CD14-positive monocyte (primary cell): Measurements from ENCODE around the gene ECE2. TPM values are rescaled to one million over a fixed set of nuclear protein-coding genes. Genes with fewer than 3 reads are reported as not detected.

Experiments used
- DNase-seq, 3 donors: peaks; one replicate each; pipeline ENCODE4 v3.0.0-alpha.2; 2011 to 2022
- H2AFZ ChIP-seq: 2 replicates; pipeline ENCODE4 v1.6.0; 2012; ENCODE audit warnings: mild to moderate bottlenecking, low read depth, low read length, inconsistent platforms; ENCODE audit not compliant: insufficient read depth, poor library complexity, severe bottlenecking
- H3K27ac ChIP-seq, 2 donors: 1 replicate in 1 of 2; 2 replicates in 1 of 2; pipeline ENCODE4 v1.5.1; 2012 to 2013; ENCODE audit warnings: low read length in 2 of 2, control low read depth in 1 of 2, inconsistent platforms in 1 of 2, low read depth in 1 of 2, mild to moderate bottlenecking in 1 of 2
- H3K27me3 ChIP-seq, 2 donors: one replicate each; pipeline versions ENCODE4 v1.6.0 to v1.6.1; 2011 to 2013; ENCODE audit warnings: low read length in 2 of 2; ENCODE audit not compliant: control insufficient read depth in 2 of 2, insufficient read depth in 2 of 2
- H3K36me3 ChIP-seq, 2 donors: replicated peaks in 1 of 2; 1 replicate in 1 of 2; 2 replicates in 1 of 2; pipeline versions ENCODE4 v1.5.1 to v1.6.1; 2012 to 2013; ENCODE audit warnings: low read length in 2 of 2, control low read depth in 1 of 2, inconsistent platforms in 1 of 2, mild to moderate bottlenecking in 1 of 2; ENCODE audit not compliant: insufficient read depth in 2 of 2, control insufficient read depth in 1 of 2
- H3K4me1 ChIP-seq, 2 donors: 1 replicate in 1 of 2; 2 replicates in 1 of 2; pipeline versions ENCODE4 v1.5.1 to v1.6.1; 2012 to 2013; ENCODE audit warnings: low read length in 2 of 2, control low read depth in 1 of 2, inconsistent platforms in 1 of 2, mild to moderate bottlenecking in 1 of 2, moderate library complexity in 1 of 2; ENCODE audit not compliant: insufficient read depth in 2 of 2, control insufficient read depth in 1 of 2
- H3K4me2 ChIP-seq: replicated peaks from 2 replicates; pipeline ENCODE3; 2012; ENCODE audit warnings: low read length, moderate library complexity, mild to moderate bottlenecking; ENCODE audit not compliant: poor library complexity, severe bottlenecking; ENCODE audit errors: extremely low read depth
- H3K4me3 ChIP-seq, 3 experiments: fragments of 200-600 bp in 1 of 3; sonication (generic) in 1 of 3; replicated peaks in 1 of 3; 1 replicate in 2 of 3; 2 replicates in 1 of 3; pipeline ENCODE4 v1.5.1; 2011 to 2013; ENCODE audit warnings: low read length in 3 of 3, mild to moderate bottlenecking in 3 of 3, control low read depth in 2 of 3, low read depth in 2 of 3, inconsistent platforms in 1 of 3, moderate library complexity in 1 of 3
- H3K79me2 ChIP-seq: 2 replicates; pipeline ENCODE4 v1.6.0; 2012; ENCODE audit warnings: mild to moderate bottlenecking, control low read depth, inconsistent platforms, low read length, moderate library complexity; ENCODE audit not compliant: insufficient read depth
- H3K9ac ChIP-seq: 2 replicates; pipeline ENCODE4 v1.6.0; 2017; ENCODE audit warnings: low read length, mild to moderate bottlenecking; ENCODE audit not compliant: insufficient read depth, poor library complexity, severe bottlenecking
- H3K9me3 ChIP-seq, 2 donors: replicated peaks in 1 of 2; 1 replicate in 1 of 2; 2 replicates in 1 of 2; pipeline versions ENCODE4 v1.5.1 to v1.6.1; 2012 to 2013; ENCODE audit warnings: low read length in 2 of 2, control low read depth in 1 of 2; ENCODE audit not compliant: control insufficient read depth in 1 of 2, insufficient read depth in 1 of 2
- H4K20me1 ChIP-seq: 2 replicates; pipeline ENCODE4 v1.6.0; 2012; ENCODE audit warnings: mild to moderate bottlenecking, low read length, control low read depth, moderate library complexity; ENCODE audit not compliant: insufficient read depth
- H3K27ac Mint-ChIP-seq, 7 donors: one replicate each; pipeline ENCODE4 v1.8.0; 2020; ENCODE audit warnings: mild to moderate bottlenecking in 7 of 7, mixed read lengths in 7 of 7, moderate library complexity in 6 of 7, inconsistent platforms in 2 of 7
- H3K27me3 Mint-ChIP-seq, 3 donors: one replicate each; pipeline ENCODE4 v1.8.0; 2021 to 2022; ENCODE audit warnings: low read depth in 3 of 3, mild to moderate bottlenecking in 3 of 3, mixed read lengths in 3 of 3, moderate library complexity in 3 of 3, inconsistent platforms in 1 of 3
- H3K36me3 Mint-ChIP-seq, 2 donors: one replicate each; pipeline ENCODE4 v1.8.0; 2020; ENCODE audit warnings: mixed read lengths in 2 of 2, inconsistent platforms in 1 of 2, mild to moderate bottlenecking in 1 of 2
- H3K4me1 Mint-ChIP-seq: one replicate; pipeline ENCODE4 v1.8.0; 2020; ENCODE audit warnings: mild to moderate bottlenecking, mixed read lengths
- H3K4me3 Mint-ChIP-seq, 2 donors: one replicate each; pipeline ENCODE4 v1.8.0; 2020; ENCODE audit warnings: mild to moderate bottlenecking in 2 of 2, mixed read lengths in 2 of 2, moderate library complexity in 1 of 2
- H3K9me3 Mint-ChIP-seq, 7 donors: one replicate each; pipeline ENCODE4 v1.8.0; 2020 to 2022; ENCODE audit warnings: mixed read lengths in 7 of 7, mild to moderate bottlenecking in 6 of 7, moderate library complexity in 6 of 7, inconsistent platforms in 2 of 7
- WGBS: methylation state at CpG from one replicate; pipeline ENCODE4 v1.1.5; 2013; ENCODE audit warnings: missing lambda C conversion rate; ENCODE audit not compliant: insufficient coverage; 5-methylcytosine and 5-hydroxymethylcytosine counted together
- intact Hi-C, 2 donors: fragments of 100-400 bp; cut with micrococcal nuclease; formaldehyde crosslinking; loops; one replicate each; pipeline versions ENCODE4 v1.15.0 to v1.15.1; 2023
- polyA plus RNA-seq, 3 donors: library from polyadenylated mRNA; depleted of rRNA in 1 of 3; unstranded in 2 of 3; stranded (reverse) in 1 of 3; fragments of 300-500 nt in 2 of 3; fragments of >200 nt in 1 of 3; fragmentation: Illumina TruSeq in 2 of 3; gene quantifications; 1 replicate in 2 of 3; 2 replicates in 1 of 3; pipeline ENCODE4 v1.2.3, GENCODE V29; 2012 to 2021
- TF ChIP-seq, protein P1 (sequence below): fragments of 200-600 bp; IDR thresholded peaks from one replicate; pipeline ENCODE4 v1.8.0; 2022; ENCODE audit warnings: antibody characterized with exemption, mild to moderate bottlenecking

ECE2 gene
- polyA plus RNA-seq, 3 donors: not detected

DNA sequence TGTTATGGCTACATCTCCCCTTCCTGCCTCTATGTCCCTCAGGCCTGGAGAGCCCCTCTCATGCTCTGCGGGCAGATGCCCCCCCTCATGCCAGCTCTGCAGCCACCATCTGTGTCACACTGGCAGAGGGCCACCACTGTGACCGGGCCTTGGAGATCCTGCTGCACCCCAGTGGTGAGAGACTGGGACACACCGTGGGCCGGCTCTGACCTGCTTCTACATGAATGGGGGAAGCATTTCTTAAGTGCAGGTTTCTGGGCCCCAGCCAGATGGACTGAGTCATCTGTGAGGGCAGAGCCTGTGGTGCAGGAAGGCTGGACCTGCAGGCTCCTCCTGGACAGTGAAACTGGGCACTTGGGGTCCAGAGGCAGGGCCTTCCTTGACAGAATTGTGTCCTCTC, 41.6 kb upstream of the ECE2 start:
- Mint-ChIP-seq H3K4me1 (peaks cover 6% of the 10 kb centered on the region), H3K4me3 (no peak overlapping the region), H3K36me3 (no peaks in the 10 kb centered on the region), H3K9me3 (peaks cover 0 to 8% (median 6%) of the 10 kb centered on the region in 7 donors), H3K27ac (no peak overlapping the region), H3K27me3 (peaks cover 34 to 46% (median 35%) of the 10 kb centered on the region in 3 donors)
- Histone ChIP-seq H4K20me1 (no peaks in the 10 kb centered on the region), H3K9ac (no peak overlapping the region), H3K9me3 (peaks cover 0 to 9% of the 10 kb centered on the region in 2 donors), H3K27me3 (peaks cover 30 to 37% of the 10 kb centered on the region in 2 donors), H3K4me2 (no peak overlapping the region), H3K27ac (no peak overlapping the region), H2AFZ (no peak overlapping the region), H3K4me1 (peaks cover 4 to 7% of the 10 kb centered on the region in 2 donors), H3K79me2 (no peaks in the 10 kb centered on the region), H3K36me3 (no peaks in the 10 kb centered on the region), H3K4me3 (no peak overlapping the region)
- intact Hi-C loops: no loop called here
- TF ChIP-seq, protein P1, sequence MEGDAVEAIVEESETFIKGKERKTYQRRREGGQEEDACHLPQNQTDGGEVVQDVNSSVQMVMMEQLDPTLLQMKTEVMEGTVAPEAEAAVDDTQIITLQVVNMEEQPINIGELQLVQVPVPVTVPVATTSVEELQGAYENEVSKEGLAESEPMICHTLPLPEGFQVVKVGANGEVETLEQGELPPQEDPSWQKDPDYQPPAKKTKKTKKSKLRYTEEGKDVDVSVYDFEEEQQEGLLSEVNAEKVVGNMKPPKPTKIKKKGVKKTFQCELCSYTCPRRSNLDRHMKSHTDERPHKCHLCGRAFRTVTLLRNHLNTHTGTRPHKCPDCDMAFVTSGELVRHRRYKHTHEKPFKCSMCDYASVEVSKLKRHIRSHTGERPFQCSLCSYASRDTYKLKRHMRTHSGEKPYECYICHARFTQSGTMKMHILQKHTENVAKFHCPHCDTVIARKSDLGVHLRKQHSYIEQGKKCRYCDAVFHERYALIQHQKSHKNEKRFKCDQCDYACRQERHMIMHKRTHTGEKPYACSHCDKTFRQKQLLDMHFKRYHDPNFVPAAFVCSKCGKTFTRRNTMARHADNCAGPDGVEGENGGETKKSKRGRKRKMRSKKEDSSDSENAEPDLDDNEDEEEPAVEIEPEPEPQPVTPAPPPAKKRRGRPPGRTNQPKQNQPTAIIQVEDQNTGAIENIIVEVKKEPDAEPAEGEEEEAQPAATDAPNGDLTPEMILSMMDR: no peak
- no peak for DNase-seq
- WGBS: 44% methylated on average over 2 of the region's 4 CpGs

DNA sequence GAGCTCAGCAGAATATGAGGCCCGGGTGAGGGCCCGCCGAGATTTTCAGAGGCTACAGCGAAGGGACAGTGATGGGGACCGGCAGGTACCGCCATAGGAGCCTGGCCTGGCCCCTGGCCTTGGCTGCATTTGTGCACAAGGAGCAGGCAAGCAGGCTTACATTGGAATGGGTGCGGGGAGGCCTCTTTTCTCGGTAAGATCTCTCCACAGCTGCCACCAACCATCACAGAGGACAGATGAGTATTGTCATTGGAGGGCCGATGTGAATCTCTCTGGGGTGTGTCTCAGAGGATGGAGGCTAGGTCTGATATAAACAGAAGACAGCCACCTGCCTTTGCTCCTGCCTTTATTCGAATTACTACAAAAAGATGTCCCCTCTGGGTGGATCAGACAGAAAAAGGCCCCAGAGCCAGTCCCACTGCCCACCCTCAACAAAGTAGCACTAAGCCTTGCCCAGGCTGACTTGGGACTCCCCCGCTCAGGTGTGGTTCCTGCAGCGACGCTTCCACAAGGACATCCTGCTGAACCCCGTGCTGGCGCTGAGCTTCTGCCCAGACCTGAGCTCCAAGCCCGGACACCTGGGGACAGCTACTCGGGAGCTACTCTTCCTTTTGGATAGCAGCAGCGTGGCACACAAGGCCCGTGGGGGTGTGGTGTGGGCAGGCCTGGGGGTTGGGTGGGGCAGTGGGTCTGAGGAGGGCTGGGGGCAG, 41.0 kb upstream of the ECE2 start:
- H3K27ac Mint-ChIP-seq: no peak overlapping the region
- no peak overlapping the region for H3K9ac ChIP-seq
- no peaks in the 10 kb centered on the region for H3K36me3 ChIP-seq
- no peaks in the 10 kb centered on the region for H3K36me3 Mint-ChIP-seq
- no peaks in the 10 kb centered on the region for H4K20me1 ChIP-seq
- WGBS: 95% methylated on average over 11 of the region's 19 CpGs
- peaks cover under 1 to 1% of the 10 kb centered on the region in 2 donors for H3K4me1 ChIP-seq
- H3K4me3 Mint-ChIP-seq: no peak overlapping the region
- TF ChIP-seq, protein P1: no peak
- intact Hi-C loops: no loop called here
- peaks cover 0 to 9% of the 10 kb centered on the region in 2 donors for H3K9me3 ChIP-seq
- no peak overlapping the region for H2AFZ ChIP-seq
- H3K79me2 ChIP-seq: no peaks in the 10 kb centered on the region
- H3K4me2 ChIP-seq: no peak overlapping the region
- H3K27me3 ChIP-seq: peaks cover 27 to 33% of the 10 kb centered on the region in 2 donors
- H3K27me3 Mint-ChIP-seq: peaks cover 32 to 44% (median 32%) of the 10 kb centered on the region in 3 donors
- DNase-seq: no peak
- H3K4me3 ChIP-seq: no peak overlapping the region
- H3K27ac ChIP-seq: no peak overlapping the region
- H3K4me1 Mint-ChIP-seq: peaks cover 4% of the 10 kb centered on the region
- H3K9me3 Mint-ChIP-seq: peaks cover 0 to 7% (median 4%) of the 10 kb centered on the region in 7 donors
